IMR-90 (cell line): ENCODE data around the gene RNF103. TPM values are rescaled to one million over a fixed set of nuclear protein-coding genes. Genes with fewer than 3 reads are reported as not detected.

ENCODE experiments used
- ATAC-seq: fragments of 200-7000 bp; cut with Tn5 transposase; 2 replicates; pipeline ENCODE4 v1.9.1; 2020; ENCODE audit warnings: low read depth, mild to moderate bottlenecking, moderate library complexity
- BruUV-seq: library from RNA; stranded (reverse); fragments of 400-500 nt; replicated peaks from 2 replicates; lab custom pipeline; 2021; lab: Mats Ljungman, UMichigan
- CTCF ChIA-PET: fragments of 300-600 bp; formaldehyde crosslinking; extraction: SDS; loops from one replicate; lab custom pipeline; 2021; ENCODE audit warnings: antibody characterized with exemption; lab: Yijun Ruan, JAX
- POLR2A ChIA-PET: fragments of 300-600 bp; sonication (Branson Sonifier 250); formaldehyde crosslinking; loops from one replicate; lab custom pipeline; 2022; ENCODE audit warnings: antibody characterized with exemption; ENCODE audit not compliant: unreplicated experiment; lab: Charles Lee
- DNase-seq: peaks from one replicate; pipeline ENCODE4 v3.0.0; 2013
- H2AFZ ChIP-seq: replicated peaks from 2 replicates; pipeline ENCODE3; 2013; ENCODE audit warnings: low read length, mild to moderate bottlenecking; ENCODE audit not compliant: poor library complexity
- H2AK5ac ChIP-seq: 2 replicates; pipeline ENCODE4 v1.6.1; 2013; ENCODE audit warnings: low read depth, low read length, inconsistent platforms
- H2AK9ac ChIP-seq: replicated peaks from 2 replicates; pipeline ENCODE3; 2013; ENCODE audit warnings: mild to moderate bottlenecking, low read depth, low read length, moderate library complexity; ENCODE audit not compliant: poor library complexity
- H2BK120ac ChIP-seq: 2 replicates; pipeline ENCODE4 v1.6.1; 2013; ENCODE audit warnings: low read depth, low read length, inconsistent platforms
- H2BK15ac ChIP-seq: 3 replicates; pipeline ENCODE4 v1.6.1; 2013; ENCODE audit warnings: low read depth, low read length, inconsistent platforms
- H2BK20ac ChIP-seq: 2 replicates; pipeline ENCODE4 v1.6.1; 2013; ENCODE audit warnings: low read depth, mild to moderate bottlenecking, inconsistent platforms, low read length, moderate library complexity
- H2BK5ac ChIP-seq: 2 replicates; pipeline ENCODE4 v1.6.1; 2013; ENCODE audit warnings: mild to moderate bottlenecking, low read depth, low read length, inconsistent platforms; ENCODE audit not compliant: poor library complexity, severe bottlenecking
- H3K14ac ChIP-seq: replicated peaks from 2 replicates; pipeline ENCODE4 v1.6.1; 2013; ENCODE audit warnings: low read depth, low read length, inconsistent platforms
- H3K18ac ChIP-seq: 2 replicates; pipeline ENCODE4 v1.6.1; 2013; ENCODE audit warnings: low read depth, low read length, control low read depth
- H3K23ac ChIP-seq: 2 replicates; pipeline ENCODE4 v1.6.1; 2013; ENCODE audit warnings: low read depth, low read length, inconsistent platforms
- H3K27ac ChIP-seq: 2 replicates; pipeline ENCODE4 v1.5.1; 2013; ENCODE audit warnings: mild to moderate bottlenecking, control low read depth, low read length; ENCODE audit not compliant: insufficient read depth
- H3K27me3 ChIP-seq: 2 replicates; pipeline ENCODE4 v1.6.1; 2013; ENCODE audit warnings: low read length; ENCODE audit not compliant: control insufficient read depth, insufficient read depth
- H3K36me3 ChIP-seq: 2 replicates; pipeline ENCODE4 v1.6.1; 2013; ENCODE audit warnings: low read length, mixed read lengths; ENCODE audit not compliant: control insufficient read depth, insufficient read depth
- H3K4ac ChIP-seq: 2 replicates; pipeline ENCODE4 v1.6.1; 2013; ENCODE audit warnings: low read depth, low read length, inconsistent platforms
- H3K4me1 ChIP-seq: 2 replicates; pipeline ENCODE4 v1.6.1; 2013; ENCODE audit warnings: low read length, mixed read lengths; ENCODE audit not compliant: control insufficient read depth, insufficient read depth
- H3K4me2 ChIP-seq: 2 replicates; pipeline ENCODE4 v1.6.1; 2013; ENCODE audit warnings: low read depth, mild to moderate bottlenecking, control low read depth, low read length, moderate library complexity
- H3K4me3 ChIP-seq: 2 replicates; pipeline ENCODE4 v1.5.1; 2013; ENCODE audit warnings: low read depth, mild to moderate bottlenecking, control low read depth, low read length, moderate library complexity; ENCODE audit not compliant: insufficient read depth
- H3K56ac ChIP-seq: 2 replicates; pipeline ENCODE4 v1.6.1; 2013; ENCODE audit warnings: low read length, inconsistent platforms; ENCODE audit not compliant: insufficient read depth; ENCODE audit errors: extremely low read depth
- H3K79me1 ChIP-seq, 2 experiments: 2 replicates each; pipeline ENCODE4 v1.6.1; 2013; ENCODE audit warnings: low read length in 2 of 2, inconsistent platforms in 1 of 2, low read depth in 1 of 2
- H3K9ac ChIP-seq: 2 replicates; pipeline ENCODE4 v1.6.1; 2013; ENCODE audit warnings: low read depth, low read length, control low read depth
- H3K9me1 ChIP-seq: 2 replicates; pipeline ENCODE4 v1.6.1; 2013; ENCODE audit warnings: low read length, inconsistent platforms; ENCODE audit not compliant: insufficient read depth
- H3K9me3 ChIP-seq: 2 replicates; pipeline ENCODE4 v1.6.1; 2013; ENCODE audit warnings: low read length; ENCODE audit not compliant: control insufficient read depth, insufficient read depth
- H4K20me1 ChIP-seq: 2 replicates; pipeline ENCODE4 v1.6.1; 2013; ENCODE audit warnings: low read length, inconsistent platforms; ENCODE audit not compliant: insufficient read depth
- H4K5ac ChIP-seq: 2 replicates; pipeline ENCODE4 v1.6.1; 2013; ENCODE audit warnings: mild to moderate bottlenecking, low read depth, low read length, control low read depth
- H4K8ac ChIP-seq, 2 experiments: 2 replicates each; pipeline ENCODE4 v1.6.1; 2013; ENCODE audit warnings: low read depth in 2 of 2, low read length in 2 of 2, control low read depth in 1 of 2, inconsistent platforms in 1 of 2
- H4K91ac ChIP-seq: 2 replicates; pipeline ENCODE4 v1.6.1; 2013; ENCODE audit warnings: low read depth, low read length, inconsistent platforms; ENCODE audit not compliant: insufficient read depth
- BHLHE40 ChIP-seq: fragments of 150-350 bp; IDR thresholded peaks from 2 replicates; pipeline ENCODE4 v1.6.1; 2016; ENCODE audit warnings: mild to moderate bottlenecking, low read depth, low read length
- CEBPB ChIP-seq: IDR thresholded peaks from 2 replicates; pipeline ENCODE4 v1.6.1; 2012; ENCODE audit warnings: low read depth, low read length, improper control_type of control experiment
- CHD1 ChIP-seq: IDR thresholded peaks from 2 replicates; pipeline ENCODE4 v1.6.1; 2012; ENCODE audit warnings: low read depth, low read length, improper control_type of control experiment
- ELK1 ChIP-seq: fragments of 150-350 bp; IDR thresholded peaks from 2 replicates; pipeline ENCODE4 v1.6.1; 2016; ENCODE audit warnings: low read depth, mild to moderate bottlenecking, low read length, moderate library complexity, borderline replicate concordance
- FOS ChIP-seq: fragments of 150-350 bp; IDR thresholded peaks from 2 replicates; pipeline ENCODE4 v1.6.1; 2016; ENCODE audit warnings: low read depth, low read length
- MAFK ChIP-seq: IDR thresholded peaks from 2 replicates; pipeline ENCODE4 v1.6.1; 2012; ENCODE audit warnings: low read depth, low read length, improper control_type of control experiment
- MAZ ChIP-seq: IDR thresholded peaks from 2 replicates; pipeline ENCODE4 v1.6.1; 2012; ENCODE audit warnings: low read depth, mild to moderate bottlenecking, low read length, improper control_type of control experiment, moderate library complexity, borderline replicate concordance
- MXI1 ChIP-seq: IDR thresholded peaks from 2 replicates; pipeline ENCODE4 v1.6.1; 2012; ENCODE audit warnings: low read depth, mild to moderate bottlenecking, low read length, moderate library complexity, borderline replicate concordance
- NFE2L2 ChIP-seq: fragments of 150-350 bp; IDR thresholded peaks from 2 replicates; pipeline ENCODE4 v1.6.1; 2016; ENCODE audit warnings: low read depth, mild to moderate bottlenecking, low read length
- POLR2A ChIP-seq: IDR thresholded peaks from 2 replicates; pipeline ENCODE4 v1.6.1; 2012; ENCODE audit warnings: mild to moderate bottlenecking, low read depth, low read length
- RAD21 ChIP-seq: IDR thresholded peaks from 2 replicates; pipeline ENCODE4 v1.6.1; 2012; ENCODE audit warnings: low read length, improper control_type of control experiment
- RCOR1 ChIP-seq: IDR thresholded peaks from 2 replicates; pipeline ENCODE4 v1.6.1; 2012; ENCODE audit warnings: mild to moderate bottlenecking, low read length, improper control_type of control experiment; ENCODE audit not compliant: insufficient replicate concordance
- RFX5 ChIP-seq: IDR thresholded peaks from 2 replicates; pipeline ENCODE4 v1.8.0; 2012; ENCODE audit warnings: low read depth, mild to moderate bottlenecking, low read length, moderate library complexity
- SMC3 ChIP-seq: fragments of 150-350 bp; IDR thresholded peaks from 2 replicates; pipeline ENCODE4 v1.6.1; 2016; ENCODE audit warnings: low read depth, mild to moderate bottlenecking, antibody characterized with exemption, low read length, moderate library complexity
- WGBS, 2 experiments: methylation state at CpG; one replicate each; pipeline versions ENCODE4 v1.1.5 to v1.1.7; 2013; ENCODE audit warnings: missing lambda C conversion rate in 2 of 2; ENCODE audit not compliant: insufficient read length in 1 of 2; ENCODE audit errors: extremely low coverage in 2 of 2; 5-methylcytosine and 5-hydroxymethylcytosine counted together
- dilution Hi-C: fragments of 300-500 bp; cut with HindIII; formaldehyde crosslinking; loops from one replicate; pipeline ENCODE4 v1.14.3; 2018; ENCODE audit warnings: low sequenced_read_pairs; ENCODE audit not compliant: unreplicated experiment
- in situ Hi-C: fragments of 300-500 bp; cut with MboI; formaldehyde crosslinking; loops from 3 replicates; pipeline ENCODE4 v1.14.3; 2019; ENCODE audit warnings: low sequenced_read_pairs, inconsistent platforms, mixed read lengths
- intact Hi-C: fragments of 100-400 bp; cut with micrococcal nuclease; formaldehyde crosslinking; loops from 2 replicates; pipeline ENCODE4 v1.10.0; 2022
- polyA plus RNA-seq, 3 experiments: library from polyadenylated mRNA; depleted of rRNA; stranded (reverse); fragments of >200 nt; gene quantifications; 2 replicates each; pipeline ENCODE4 v1.2.3, GENCODE V29; 2012; ENCODE audit warnings: low replicate concordance in 1 of 3
- total RNA-seq: library from RNA; depleted of rRNA; stranded (reverse); fragments of >200 nt; gene quantifications from 2 replicates; pipeline ENCODE4 v1.2.3, GENCODE V29; 2012
- TF ChIP-seq, protein P1 (sequence below): fragments of 150-350 bp; IDR thresholded peaks from 2 replicates; pipeline ENCODE4 v1.6.1; 2017; ENCODE audit warnings: mild to moderate bottlenecking, antibody characterized with exemption, low read length, low read depth
- TF ChIP-seq, protein P2 (sequence below): conservative IDR thresholded peaks from 2 replicates; pipeline ENCODE4 v1.5.1; 2012; ENCODE audit warnings: mild to moderate bottlenecking, low read depth, low read length, improper control_type of control experiment

The RNF103 gene
- total and polyA plus RNA-seq, 2 of the 4 experiments (the other 2 are of a cell fraction) = 5.6 to 7.2 TPM

- no peak overlapping the region for H3K9ac ChIP-seq
- WGBS, 2 experiments = no CpG with 5 or more reads among the region's 3 CpGs
- peaks cover 0 to 2% of the 10 kb centered on the region in 2 experiments; a peak in 1 of 4 replicates for H3K79me1 ChIP-seq
- TF ChIP-seq FOS = no peak
- no peak for TF ChIP-seq RFX5
- TF ChIP-seq, protein P1, sequence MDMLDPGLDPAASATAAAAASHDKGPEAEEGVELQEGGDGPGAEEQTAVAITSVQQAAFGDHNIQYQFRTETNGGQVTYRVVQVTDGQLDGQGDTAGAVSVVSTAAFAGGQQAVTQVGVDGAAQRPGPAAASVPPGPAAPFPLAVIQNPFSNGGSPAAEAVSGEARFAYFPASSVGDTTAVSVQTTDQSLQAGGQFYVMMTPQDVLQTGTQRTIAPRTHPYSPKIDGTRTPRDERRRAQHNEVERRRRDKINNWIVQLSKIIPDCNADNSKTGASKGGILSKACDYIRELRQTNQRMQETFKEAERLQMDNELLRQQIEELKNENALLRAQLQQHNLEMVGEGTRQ = no peak
- no peak for TF ChIP-seq POLR2A
- no peak for TF ChIP-seq MAFK
- no peak for TF ChIP-seq SMC3
- no peak for TF ChIP-seq RCOR1
- TF ChIP-seq, protein P2, sequence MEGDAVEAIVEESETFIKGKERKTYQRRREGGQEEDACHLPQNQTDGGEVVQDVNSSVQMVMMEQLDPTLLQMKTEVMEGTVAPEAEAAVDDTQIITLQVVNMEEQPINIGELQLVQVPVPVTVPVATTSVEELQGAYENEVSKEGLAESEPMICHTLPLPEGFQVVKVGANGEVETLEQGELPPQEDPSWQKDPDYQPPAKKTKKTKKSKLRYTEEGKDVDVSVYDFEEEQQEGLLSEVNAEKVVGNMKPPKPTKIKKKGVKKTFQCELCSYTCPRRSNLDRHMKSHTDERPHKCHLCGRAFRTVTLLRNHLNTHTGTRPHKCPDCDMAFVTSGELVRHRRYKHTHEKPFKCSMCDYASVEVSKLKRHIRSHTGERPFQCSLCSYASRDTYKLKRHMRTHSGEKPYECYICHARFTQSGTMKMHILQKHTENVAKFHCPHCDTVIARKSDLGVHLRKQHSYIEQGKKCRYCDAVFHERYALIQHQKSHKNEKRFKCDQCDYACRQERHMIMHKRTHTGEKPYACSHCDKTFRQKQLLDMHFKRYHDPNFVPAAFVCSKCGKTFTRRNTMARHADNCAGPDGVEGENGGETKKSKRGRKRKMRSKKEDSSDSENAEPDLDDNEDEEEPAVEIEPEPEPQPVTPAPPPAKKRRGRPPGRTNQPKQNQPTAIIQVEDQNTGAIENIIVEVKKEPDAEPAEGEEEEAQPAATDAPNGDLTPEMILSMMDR = no peak
- no peak for TF ChIP-seq ELK1
- no peak for TF ChIP-seq NFE2L2
- TF ChIP-seq RAD21 = no peak
- TF ChIP-seq MXI1 = no peak
- TF ChIP-seq CEBPB = no peak
- no peak for TF ChIP-seq MAZ
- TF ChIP-seq CHD1 = no peak
- no peak for TF ChIP-seq BHLHE40
- no peak overlapping the region for H4K8ac ChIP-seq
- no peak overlapping the region for H2AK5ac ChIP-seq
- BruUV-seq = no TSS peak
- H3K4ac ChIP-seq = no peak overlapping the region
- H3K36me3 ChIP-seq = no peaks in the 10 kb centered on the region
- no peaks in the 10 kb centered on the region for H3K9me3 ChIP-seq
- no peak overlapping the region for H2BK5ac ChIP-seq
- H4K91ac ChIP-seq = no peak overlapping the region
- no peaks in the 10 kb centered on the region for H3K9me1 ChIP-seq
- H3K4me1 ChIP-seq = peaks cover 2% of the 10 kb centered on the region; the same call in 1 of the 2 replicates
- dilution Hi-C loops = no loop called here
- DNase-seq (no peak), ATAC-seq (no peak)
- no peak overlapping the region for H2AK9ac ChIP-seq
- no peak overlapping the region for H2AFZ ChIP-seq
- no peak overlapping the region for H3K4me2 ChIP-seq
- no peak overlapping the region for H2BK20ac ChIP-seq
- in situ Hi-C loops = loop anchor here (10.0 kb wide), 1 partner anchor 63 kb away; the partner anchor contains the start of gene CHMP3
- no peak overlapping the region for H4K5ac ChIP-seq
- H4K20me1 ChIP-seq = no peaks in the 10 kb centered on the region
- no peak overlapping the region for H2BK15ac ChIP-seq
- H3K27me3 ChIP-seq = peaks cover 3% of the 10 kb centered on the region; the same call in 1 of the 2 replicates
- no peak overlapping the region for H2BK120ac ChIP-seq
- H3K4me3 ChIP-seq = no peak overlapping the region
- H3K14ac ChIP-seq = no peak overlapping the region
- no peak overlapping the region for H3K56ac ChIP-seq
- intact Hi-C loops = no loop called here
- no peak overlapping the region for H3K27ac ChIP-seq
- CTCF ChIA-PET = no interaction called here
- POLR2A ChIA-PET = no interaction called here
- H3K23ac ChIP-seq = no peak overlapping the region
- H3K18ac ChIP-seq = no peak overlapping the region
Observed at GRCh38 chr2:86627550-86627949, 3.9 kb upstream of the RNF103 start.
